ENCODE data around the gene FUT2.

The FUT2 gene

GRCh38 chr19:48713864-48714755 lies 18.3 kb downstream of the FUT2 start (continued):
- TF ChIP-seq ZBTB49 (tag by site-specific recombination; IDR thresholded peaks at IDR 0.05; ENCODE audit: low read depth) (no peak), ZNF585B (tag by site-specific recombination; IDR thresholded peaks at IDR 0.05) (no peak), ZNF529 (tag by site-specific recombination; IDR thresholded peaks at IDR 0.05; ENCODE audit: insufficient replicate concordance) (no peak), ZBTB7A (tag by site-specific recombination; IDR thresholded peaks at IDR 0.05; ENCODE audit: low read depth) (no peak), ZNF837 (tag by site-specific recombination; IDR thresholded peaks at IDR 0.05) (no peak), ZNF280C (tag by site-specific recombination; IDR thresholded peaks at IDR 0.05) (no peak), ZIC2 (tag by site-specific recombination; IDR thresholded peaks at IDR 0.05) (no peak), EGR2 (tag by site-specific recombination; IDR thresholded peaks at IDR 0.05; ENCODE audit: low read depth) (peak; percentile 67), MZF1 (tag by site-specific recombination; IDR thresholded peaks at IDR 0.05; ENCODE audit: borderline replicate concordance) (no peak), ZFHX2 (tag by site-specific recombination; conservative IDR thresholded peaks at IDR 0.05) (peak; percentile 79), ZBTB17 (tag by site-specific recombination; IDR thresholded peaks at IDR 0.05) (peak; percentile 74), ZNF626 (tag by site-specific recombination; IDR thresholded peaks at IDR 0.05) (no peak), ZNF561 (tag by site-specific recombination; IDR thresholded peaks at IDR 0.05; ENCODE audit: borderline replicate concordance) (peak; percentile 51; the same call in 1 of the 2 replicates), ZNF223 (tag by site-specific recombination; IDR thresholded peaks at IDR 0.05) (no peak), HOXC10 (CRISPR knock-in tag; IDR thresholded peaks at IDR 0.05) (no peak), ZNF514 (tag by site-specific recombination; IDR thresholded peaks at IDR 0.05) (no peak), ATF2 (tag by site-specific recombination; IDR thresholded peaks at IDR 0.05; ENCODE audit: low read depth) (no peak), ZNF366 (tag by site-specific recombination; conservative IDR thresholded peaks at IDR 0.05) (peak; percentile 77), ZNF175 (tag by site-specific recombination; IDR thresholded peaks at IDR 0.05) (no peak), ZNF768 (tag by site-specific recombination; IDR thresholded peaks at IDR 0.05) (no peak), ZBTB20 (tag by site-specific recombination; IDR thresholded peaks at IDR 0.05) (no peak; the same call in 1 of the 2 replicates), ZNF114 (tag by site-specific recombination; IDR thresholded peaks at IDR 0.05) (no peak), GFI1B (tag by site-specific recombination; IDR thresholded peaks at IDR 0.05) (no peak), ZNF2 (tag by site-specific recombination; IDR thresholded peaks at IDR 0.05) (no peak), ZNF302 (tag by site-specific recombination; IDR thresholded peaks at IDR 0.05; ENCODE audit: low read depth) (no peak), ZNF24 (tag by site-specific recombination; IDR thresholded peaks at IDR 0.05) (no peak; the same call in 1 of the 2 replicates), ZNF548 (tag by site-specific recombination; IDR thresholded peaks at IDR 0.05) (no peak)
- TF ChIP-seq, protein P1, sequence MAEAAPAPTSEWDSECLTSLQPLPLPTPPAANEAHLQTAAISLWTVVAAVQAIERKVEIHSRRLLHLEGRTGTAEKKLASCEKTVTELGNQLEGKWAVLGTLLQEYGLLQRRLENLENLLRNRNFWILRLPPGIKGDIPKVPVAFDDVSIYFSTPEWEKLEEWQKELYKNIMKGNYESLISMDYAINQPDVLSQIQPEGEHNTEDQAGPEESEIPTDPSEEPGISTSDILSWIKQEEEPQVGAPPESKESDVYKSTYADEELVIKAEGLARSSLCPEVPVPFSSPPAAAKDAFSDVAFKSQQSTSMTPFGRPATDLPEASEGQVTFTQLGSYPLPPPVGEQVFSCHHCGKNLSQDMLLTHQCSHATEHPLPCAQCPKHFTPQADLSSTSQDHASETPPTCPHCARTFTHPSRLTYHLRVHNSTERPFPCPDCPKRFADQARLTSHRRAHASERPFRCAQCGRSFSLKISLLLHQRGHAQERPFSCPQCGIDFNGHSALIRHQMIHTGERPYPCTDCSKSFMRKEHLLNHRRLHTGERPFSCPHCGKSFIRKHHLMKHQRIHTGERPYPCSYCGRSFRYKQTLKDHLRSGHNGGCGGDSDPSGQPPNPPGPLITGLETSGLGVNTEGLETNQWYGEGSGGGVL (tag by site-specific recombination; IDR thresholded peaks at IDR 0.05): no peak
- TF ChIP-seq, protein P2, sequence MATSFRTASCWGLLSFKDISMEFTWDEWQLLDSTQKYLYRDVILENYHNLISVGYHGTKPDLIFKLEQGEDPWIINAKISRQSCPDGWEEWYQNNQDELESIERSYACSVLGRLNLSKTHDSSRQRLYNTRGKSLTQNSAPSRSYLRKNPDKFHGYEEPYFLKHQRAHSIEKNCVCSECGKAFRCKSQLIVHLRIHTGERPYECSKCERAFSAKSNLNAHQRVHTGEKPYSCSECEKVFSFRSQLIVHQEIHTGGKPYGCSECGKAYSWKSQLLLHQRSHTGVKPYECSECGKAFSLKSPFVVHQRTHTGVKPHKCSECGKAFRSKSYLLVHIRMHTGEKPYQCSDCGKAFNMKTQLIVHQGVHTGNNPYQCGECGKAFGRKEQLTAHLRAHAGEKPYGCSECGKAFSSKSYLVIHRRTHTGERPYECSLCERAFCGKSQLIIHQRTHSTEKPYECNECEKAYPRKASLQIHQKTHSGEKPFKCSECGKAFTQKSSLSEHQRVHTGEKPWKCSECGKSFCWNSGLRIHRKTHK (tag by site-specific recombination; IDR thresholded peaks at IDR 0.05): no peak
- TF ChIP-seq, protein P3, sequence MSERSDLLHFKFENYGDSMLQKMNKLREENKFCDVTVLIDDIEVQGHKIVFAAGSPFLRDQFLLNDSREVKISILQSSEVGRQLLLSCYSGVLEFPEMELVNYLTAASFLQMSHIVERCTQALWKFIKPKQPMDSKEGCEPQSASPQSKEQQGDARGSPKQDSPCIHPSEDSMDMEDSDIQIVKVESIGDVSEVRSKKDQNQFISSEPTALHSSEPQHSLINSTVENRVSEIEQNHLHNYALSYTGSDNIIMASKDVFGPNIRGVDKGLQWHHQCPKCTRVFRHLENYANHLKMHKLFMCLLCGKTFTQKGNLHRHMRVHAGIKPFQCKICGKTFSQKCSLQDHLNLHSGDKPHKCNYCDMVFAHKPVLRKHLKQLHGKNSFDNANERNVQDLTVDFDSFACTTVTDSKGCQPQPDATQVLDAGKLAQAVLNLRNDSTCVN (tag by site-specific recombination; optimal IDR thresholded peaks at IDR 0.05): peak; percentile 68

All from HEK293 (cell line).